Upper lobe of left lung (tissue), 6 donors: ENCODE data around the gene NRXN3. TPM values are rescaled to one million over a fixed set of nuclear protein-coding genes. Genes with fewer than 3 reads are reported as not detected.

Experiments used
- ATAC-seq, 2 donors: fragments of 200-7000 bp; cut with Tn5 transposase; one replicate each; pipeline ENCODE4 v1.9.1; 2022; ENCODE audit warnings: mild to moderate bottlenecking in 2 of 2, moderate library complexity in 2 of 2; ENCODE audit not compliant: low FRiP score in 2 of 2
- DNase-seq, 2 donors: peaks; one replicate each; pipeline ENCODE4 v3.0.0-alpha.2; 2019 to 2020
- H3K27ac ChIP-seq, 4 donors: fragments of 200-600 bp; sonication (generic); one replicate each; pipeline ENCODE4 v1.5.1; 2016 to 2019
- H3K27me3 ChIP-seq, 4 donors: fragments of 200-600 bp; sonication (generic); one replicate each; pipeline ENCODE4 v1.5.1; 2017 to 2019
- H3K36me3 ChIP-seq, 4 donors: fragments of 200-600 bp; sonication (generic); one replicate each; pipeline ENCODE4 v1.5.1; 2016 to 2019
- H3K4me1 ChIP-seq, 4 donors: fragments of 200-600 bp; sonication (generic); one replicate each; pipeline ENCODE4 v1.5.1; 2018 to 2019
- H3K4me3 ChIP-seq, 4 donors: fragments of 200-600 bp; sonication (generic); one replicate each; pipeline ENCODE4 v1.5.1; 2017 to 2019; ENCODE audit warnings: mild to moderate bottlenecking in 2 of 4, moderate library complexity in 1 of 4
- H3K9me3 ChIP-seq, 4 donors: fragments of 200-600 bp; sonication (generic); one replicate each; pipeline ENCODE4 v1.5.1; 2018 to 2019
- CTCF ChIP-seq, 6 experiments: fragments of 450-650 bp in 4 of 6; fragments of 200-600 bp in 2 of 6; sonication (generic) in 2 of 6; IDR thresholded peaks; one replicate each; pipeline ENCODE4 v1.5.1; 2016 to 2019; ENCODE audit warnings: antibody characterized with exemption in 6 of 6
- EP300 ChIP-seq, 4 donors: sonication (generic); formaldehyde crosslinking; IDR thresholded peaks; one replicate each; pipeline ENCODE4 v1.5.1; 2017; ENCODE audit warnings: antibody characterized with exemption in 4 of 4, control low read depth in 2 of 4
- POLR2A ChIP-seq, 4 donors: fragments of 450-650 bp; IDR thresholded peaks; one replicate each; pipeline ENCODE4 v1.5.1; 2016 to 2017; ENCODE audit warnings: antibody characterized with exemption in 4 of 4, mild to moderate bottlenecking in 2 of 4
- POLR2AphosphoS5 ChIP-seq, 2 donors: sonication (generic); formaldehyde crosslinking; IDR thresholded peaks; one replicate each; pipeline ENCODE4 v1.5.1; 2017; ENCODE audit warnings: antibody characterized with exemption in 2 of 2
- WGBS, 2 donors: methylation state at CpG; one replicate each; pipeline ENCODE4 v1.1.5; 2017 to 2018; 5-methylcytosine and 5-hydroxymethylcytosine counted together
- total RNA-seq, 6 donors: library from RNA; depleted of rRNA in 4 of 6; stranded (reverse); fragments of >200 nt in 4 of 6; gene quantifications; one replicate each; pipeline versions ENCODE4 v1.1.0 to v1.2.1, GENCODE V29; 2016 to 2021
- donor health status: DM: no; HTN: no; CAD: no; lungs with moderate emphysema.
- donor health status: DM: no; HTN: yes; CAD: no; lungs with severe emphysema.

The NRXN3 gene
- total RNA-seq, 6 donors from 2014 or later: 4.4 to 14.9 (median 7.2) TPM

GRCh38 chr14:79480212-79480611 lies 1310.0 kb downstream of the NRXN3 start:
- H3K36me3 ChIP-seq: no peaks in the 10 kb centered on the region
- H3K4me1 ChIP-seq: no peaks in the 10 kb centered on the region
- TF ChIP-seq POLR2A (IDR thresholded peaks at IDR 0.05) (no peak), EP300 (IDR thresholded peaks at IDR 0.05) (no peak), POLR2AphosphoS5 (IDR thresholded peaks at IDR 0.05) (no peak), CTCF (IDR thresholded peaks at IDR 0.05) (no peak)
- ATAC-seq (no peak), DNase-seq (no peak)
- H3K27me3 ChIP-seq: no peaks in the 10 kb centered on the region
- 83 to 93% methylated on average over 5 of the region's 5 CpGs for WGBS, 2 donors
- H3K9me3 ChIP-seq: no peaks in the 10 kb centered on the region
- H3K4me3 ChIP-seq: no peak overlapping the region
- H3K27ac ChIP-seq: no peak overlapping the region

- DNase-seq (no peak), ATAC-seq (no peak)
- Histone ChIP-seq H3K27ac (no peak overlapping the region), H3K36me3 (no peaks in the 10 kb centered on the region), H3K4me3 (no peak overlapping the region), H3K4me1 (no peaks in the 10 kb centered on the region), H3K9me3 (no peaks in the 10 kb centered on the region), H3K27me3 (no peaks in the 10 kb centered on the region)
- TF ChIP-seq CTCF (IDR thresholded peaks at IDR 0.05): no peak
- no peak for TF ChIP-seq POLR2AphosphoS5 (IDR thresholded peaks at IDR 0.05)
- no peak for TF ChIP-seq POLR2A (IDR thresholded peaks at IDR 0.05)
- TF ChIP-seq EP300 (IDR thresholded peaks at IDR 0.05): no peak
- WGBS, 2 donors: 30 to 93% methylated on average over 1 of the region's 1 CpG
Observed at GRCh38 chr14:79482825-79483224, 1312.7 kb downstream of the NRXN3 start.

- Histone ChIP-seq H3K27ac (no peak overlapping the region), H3K36me3 (no peaks in the 10 kb centered on the region), H3K27me3 (no peaks in the 10 kb centered on the region), H3K4me1 (no peaks in the 10 kb centered on the region), H3K4me3 (no peak overlapping the region), H3K9me3 (no peaks in the 10 kb centered on the region)
- 81 to 84% methylated on average over 7 of the region's 7 CpGs for WGBS, 2 donors
- DNase-seq (no peak), ATAC-seq (no peak)
- no peak for TF ChIP-seq EP300 (IDR thresholded peaks at IDR 0.05)
- TF ChIP-seq CTCF (IDR thresholded peaks at IDR 0.05): no peak
- no peak for TF ChIP-seq POLR2AphosphoS5 (IDR thresholded peaks at IDR 0.05)
- no peak for TF ChIP-seq POLR2A (IDR thresholded peaks at IDR 0.05)
Observed at GRCh38 chr14:79483477-79484388, 1313.6 kb downstream of the NRXN3 start.

- WGBS, 2 donors: 71 to 77% methylated on average over 1 of the region's 1 CpG
- TF ChIP-seq CTCF (IDR thresholded peaks at IDR 0.05): no peak
- TF ChIP-seq POLR2A (IDR thresholded peaks at IDR 0.05): no peak
- TF ChIP-seq EP300 (IDR thresholded peaks at IDR 0.05): no peak
- TF ChIP-seq POLR2AphosphoS5 (IDR thresholded peaks at IDR 0.05): no peak
- Histone ChIP-seq H3K36me3 (no peaks in the 10 kb centered on the region), H3K27ac (no peak overlapping the region), H3K27me3 (no peaks in the 10 kb centered on the region), H3K4me3 (no peak overlapping the region), H3K4me1 (no peaks in the 10 kb centered on the region), H3K9me3 (no peaks in the 10 kb centered on the region)
- DNase-seq: no peak
- no peak for ATAC-seq
Observed at GRCh38 chr14:79487632-79488031, 1317.5 kb downstream of the NRXN3 start.

GRCh38 chr14:79491161-79491560 lies 1321.0 kb downstream of the NRXN3 start:
- Histone ChIP-seq H3K4me3 (no peak overlapping the region), H3K27me3 (no peaks in the 10 kb centered on the region), H3K27ac (no peak overlapping the region), H3K9me3 (no peaks in the 10 kb centered on the region), H3K4me1 (no peaks in the 10 kb centered on the region), H3K36me3 (no peaks in the 10 kb centered on the region)
- no peak for DNase-seq
- TF ChIP-seq POLR2A (IDR thresholded peaks at IDR 0.05): no peak
- TF ChIP-seq EP300 (IDR thresholded peaks at IDR 0.05): no peak
- TF ChIP-seq CTCF (IDR thresholded peaks at IDR 0.05): no peak
- TF ChIP-seq POLR2AphosphoS5 (IDR thresholded peaks at IDR 0.05): no peak
- no peak for ATAC-seq
- 68 to 78% methylated on average over 1 of the region's 1 CpG for WGBS, 2 donors
